Cardiac septum (tissue), 1 donor: ENCODE results near the gene FGD4. TPM values are rescaled to one million over a fixed set of nuclear protein-coding genes. Genes with fewer than 3 reads are reported as not detected.

ENCODE experiments used
- DNase-seq: peaks from one replicate; pipeline ENCODE4 v3.0.0-alpha.2; 2020; ENCODE audit warnings: low spot score
- intact Hi-C: fragments of 100-400 bp; cut with DNase I; formaldehyde crosslinking; loops from one replicate; pipeline ENCODE4 v1.14.0; 2022
- total RNA-seq: library from RNA; stranded (reverse); fragmentation: NEBNext Ultra II Directional; extraction: Animal tissue kit (Norgen Biotek cat#: 25700); gene quantifications from one replicate; pipeline ENCODE4 v1.2.1, GENCODE V29; 2021
- donor health status: DM: no; HTN: no; CAD: no.

FGD4 gene
- total RNA-seq, 1 donor from 2014 or later = 19.4 TPM

- DNase-seq = no peak
- intact Hi-C loops = no loop called here
Measured at GRCh38 chr12:32448586-32448985, 49.2 kb downstream of the FGD4 start.

- intact Hi-C loops = loop anchor here (5.0 kb wide), 2 partner anchors 83 to 222 kb away; no protein-coding TSS in a partner anchor
- DNase-seq = no peak
Measured at GRCh38 chr12:32450363-32450762, 51.0 kb downstream of the FGD4 start.

GRCh38 chr12:32450768-32451167, 51.4 kb downstream of the FGD4 start:
- DNase-seq = no peak
- intact Hi-C loops = loop anchor here (5.0 kb wide), 2 partner anchors 83 to 222 kb away; no protein-coding TSS in a partner anchor

GRCh38 chr12:32451816-32452215, 52.5 kb downstream of the FGD4 start:
- intact Hi-C loops = loop anchor here (5.0 kb wide), 2 partner anchors 85 to 220 kb away; no protein-coding TSS in a partner anchor
- DNase-seq = no peak

GRCh38 chr12:32454075-32454474, 54.7 kb downstream of the FGD4 start:
- intact Hi-C loops = loop anchor here (2.0 to 5.0 kb wide), 4 partner anchors 53 to 218 kb away; no protein-coding TSS in a partner anchor
- DNase-seq = no peak

- no peak for DNase-seq
- intact Hi-C loops = loop anchor here (2.0 to 5.0 kb wide), 4 partner anchors 54 to 217 kb away; no protein-coding TSS in a partner anchor
Measured at GRCh38 chr12:32454866-32455265, 55.5 kb downstream of the FGD4 start.

- DNase-seq = no peak
- intact Hi-C loops = loop anchor here (2.0 kb wide), 3 partner anchors 55 to 201 kb away; no protein-coding TSS in a partner anchor
Measured at GRCh38 chr12:32455607-32456071, 56.3 kb downstream of the FGD4 start.

GRCh38 chr12:32457251-32458025, 58.1 kb downstream of the FGD4 start:
- intact Hi-C loops = loop anchor here (2.0 kb wide), 1 partner anchor 85 kb away; no protein-coding TSS in a partner anchor
- DNase-seq = no peak

- no peak for DNase-seq
- intact Hi-C loops = no loop called here
Measured at GRCh38 chr12:32460638-32461037, 61.3 kb downstream of the FGD4 start.

GRCh38 chr12:32462908-32463307, 63.5 kb downstream of the FGD4 start:
- no peak for DNase-seq
- intact Hi-C loops = no loop called here

GRCh38 chr12:32466187-32466586, 66.8 kb downstream of the FGD4 start:
- DNase-seq = no peak
- intact Hi-C loops = no loop called here

- no peak for DNase-seq
- intact Hi-C loops = no loop called here
Measured at GRCh38 chr12:32466986-32467711, 67.8 kb downstream of the FGD4 start.

- intact Hi-C loops = no loop called here
- DNase-seq = no peak
Measured at GRCh38 chr12:32467959-32468863, 68.9 kb downstream of the FGD4 start.

- no peak for DNase-seq
- intact Hi-C loops = no loop called here
Measured at GRCh38 chr12:32470936-32471470, 71.6 kb downstream of the FGD4 start.

GRCh38 chr12:32471591-32472001, 72.2 kb downstream of the FGD4 start:
- DNase-seq = no peak

GRCh38 chr12:32475724-32476123, 76.4 kb downstream of the FGD4 start:
- DNase-seq = no peak
- intact Hi-C loops = no loop called here

More at GRCh38 chr12:32471591-32472001, 72.2 kb downstream of the FGD4 start:
- intact Hi-C loops = no loop called here

- intact Hi-C loops = no loop called here
- no peak for DNase-seq
Measured at GRCh38 chr12:32476446-32476845, 77.1 kb downstream of the FGD4 start.

GRCh38 chr12:32477714-32478113, 78.4 kb downstream of the FGD4 start:
- intact Hi-C loops = no loop called here
- DNase-seq = no peak

- DNase-seq = no peak
- intact Hi-C loops = no loop called here
Measured at GRCh38 chr12:32478166-32478565, 78.8 kb downstream of the FGD4 start.
